ENCODE measurements around the gene DHRS3. TPM values are rescaled to one million over a fixed set of nuclear protein-coding genes. Genes with fewer than 3 reads are reported as not detected.
A peak's percentile ranks its signal among the peaks of the same experiment; 100 is the strongest.
"Not testable (repeated sequence)": the region's sequence is repeated elsewhere in the genome, so short reads cannot be mapped to it uniquely, and the experiment has no call there.

DHRS3 gene
- total RNA-seq, 1 donor from 2014 or later: 41.8 TPM

GRCh38 chr1:12532405-12533315 lies 85.3 kb downstream of the DHRS3 start:
- intact Hi-C loops (cut with DNase I): no loop called here
- peak; percentile 63 for DNase-seq (ENCODE audit: low spot score)

- no peak for DNase-seq (ENCODE audit: low spot score)
- intact Hi-C loops (cut with DNase I): no loop called here
Measured at GRCh38 chr1:12531179-12531499, 86.9 kb downstream of the DHRS3 start.

- intact Hi-C loops (cut with DNase I): no loop called here
- DNase-seq (ENCODE audit: low spot score): no peak
Measured at GRCh38 chr1:12530462-12531178, 87.4 kb downstream of the DHRS3 start.

- intact Hi-C loops (cut with DNase I): no loop called here
Measured at GRCh38 chr1:12529640-12530174, 88.3 kb downstream of the DHRS3 start.

GRCh38 chr1:12528021-12528852 lies 89.8 kb downstream of the DHRS3 start:
- DNase-seq (ENCODE audit: low spot score): peak; percentile 70
- intact Hi-C loops (cut with DNase I): no loop called here

More at GRCh38 chr1:12529640-12530174, 88.3 kb downstream of the DHRS3 start:
- no peak for DNase-seq (ENCODE audit: low spot score)

GRCh38 chr1:12527564-12527963 lies 90.4 kb downstream of the DHRS3 start:
- peak; percentile 70 for DNase-seq (ENCODE audit: low spot score)
- intact Hi-C loops (cut with DNase I): no loop called here

GRCh38 chr1:12525311-12526181 lies 92.5 kb downstream of the DHRS3 start:
- intact Hi-C loops (cut with DNase I): no loop called here

GRCh38 chr1:12524266-12524665 lies 93.7 kb downstream of the DHRS3 start:
- intact Hi-C loops (cut with DNase I): no loop called here
- no peak for DNase-seq (ENCODE audit: low spot score)

More at GRCh38 chr1:12525311-12526181, 92.5 kb downstream of the DHRS3 start:
- DNase-seq (ENCODE audit: low spot score): peak; percentile 58

- peak; percentile 20 for DNase-seq (ENCODE audit: low spot score)
- intact Hi-C loops (cut with DNase I): not testable (repeated sequence)
Measured at GRCh38 chr1:12522780-12523179, 95.2 kb downstream of the DHRS3 start.

- intact Hi-C loops (cut with DNase I): no loop called here
- peak; percentile 39 for DNase-seq (ENCODE audit: low spot score)
Measured at GRCh38 chr1:12521096-12521495, 96.9 kb downstream of the DHRS3 start.

- intact Hi-C loops (cut with DNase I): no loop called here
- DNase-seq (ENCODE audit: low spot score): peak; percentile 57
Measured at GRCh38 chr1:12519693-12520364, 98.2 kb downstream of the DHRS3 start.

GRCh38 chr1:12518931-12519692 lies 98.9 kb downstream of the DHRS3 start:
- intact Hi-C loops (cut with DNase I): no loop called here
- DNase-seq (ENCODE audit: low spot score): no peak

Small RNA genes within 50 kb of the gene (microRNA-seq; reads per million reads assigned to microRNA genes)
- gene MIR6730: not detected

Other genes with a start within 250 kb of the DHRS3 start
- gene AADACL4, start 25.9 kb upstream of the DHRS3 start, total RNA-seq: not detected
- not detected for gene AADACL3, start 97.9 kb upstream of the DHRS3 start, total RNA-seq
- gene CFAP107, start 128.0 kb upstream of the DHRS3 start, total RNA-seq: not detected
- not detected for gene PRAMEF12, start 155.5 kb upstream of the DHRS3 start, total RNA-seq
- not detected for gene PRAMEF1, start 173.2 kb upstream of the DHRS3 start, total RNA-seq
- gene PRAMEF11, start 213.2 kb upstream of the DHRS3 start, total RNA-seq: not detected
- gene HNRNPCL1, start 230.5 kb upstream of the DHRS3 start, total RNA-seq: not detected
- gene PRAMEF2, start 238.9 kb upstream of the DHRS3 start, total RNA-seq: not detected